Neural progenitor cell (in vitro differentiated cells): Measurements from ENCODE around the gene NOL3. TPM values are rescaled to one million over a fixed set of nuclear protein-coding genes. Genes with fewer than 3 reads are reported as not detected.

ENCODE experiments used
- DNase-seq: peaks from one replicate; pipeline ENCODE4 v3.0.0-alpha.2; 2016; ENCODE audit warnings: low spot score
- H2AFZ ChIP-seq: fragments of 200-600 bp; sonication (generic); replicated peaks from 2 replicates; pipeline ENCODE4 v1.6.1; 2016; ENCODE audit warnings: antibody characterized with exemption
- H3F3A ChIP-seq: fragments of 200-600 bp; sonication (generic); 2 replicates; pipeline ENCODE4 v1.6.1; 2016; ENCODE audit warnings: antibody characterized with exemption, low read depth
- H3K27ac ChIP-seq: fragments of 200-600 bp; sonication (generic); 2 replicates; pipeline ENCODE4 v1.5.1; 2016; ENCODE audit warnings: mild to moderate bottlenecking
- H3K27me3 ChIP-seq: fragments of 200-600 bp; sonication (generic); 2 replicates; pipeline ENCODE4 v1.6.1; 2016; ENCODE audit warnings: mild to moderate bottlenecking, moderate library complexity
- H3K36me3 ChIP-seq: fragments of 200-600 bp; sonication (generic); 2 replicates; pipeline ENCODE4 v1.5.1; 2016
- H3K4me1 ChIP-seq: fragments of 200-600 bp; sonication (generic); 2 replicates; pipeline ENCODE4 v1.6.1; 2016; ENCODE audit warnings: mixed run types
- H3K4me2 ChIP-seq: fragments of 200-600 bp; sonication (generic); 2 replicates; pipeline ENCODE4 v1.6.1; 2016
- H3K4me3 ChIP-seq: fragments of 200-600 bp; sonication (generic); 2 replicates; pipeline ENCODE4 v1.5.1; 2016
- H3K79me2 ChIP-seq: fragments of 200-600 bp; sonication (generic); 2 replicates; pipeline ENCODE4 v1.6.1; 2016; ENCODE audit warnings: low read depth
- H3K9ac ChIP-seq: fragments of 200-600 bp; sonication (generic); 2 replicates; pipeline ENCODE4 v1.6.1; 2016
- H3K9me3 ChIP-seq: fragments of 200-600 bp; sonication (generic); 2 replicates; pipeline ENCODE4 v1.5.1; 2016; ENCODE audit warnings: low read depth
- H4K20me1 ChIP-seq: fragments of 200-600 bp; sonication (generic); 2 replicates; pipeline ENCODE4 v1.6.1; 2016; ENCODE audit warnings: low read depth
- H3K27ac Mint-ChIP-seq: 3 replicates; pipeline ENCODE4 v1.8.0; 2021; ENCODE audit warnings: mixed read lengths
- H3K27me3 Mint-ChIP-seq: 2 replicates; pipeline ENCODE4 v1.8.0; 2022; ENCODE audit warnings: low read depth, mild to moderate bottlenecking, inconsistent platforms, moderate library complexity, mixed read lengths; ENCODE audit not compliant: insufficient read depth
- H3K36me3 Mint-ChIP-seq: 3 replicates; pipeline ENCODE4 v1.8.0; 2021; ENCODE audit warnings: mixed read lengths
- H3K4me1 Mint-ChIP-seq: 3 replicates; pipeline ENCODE4 v1.8.0; 2021; ENCODE audit warnings: mixed read lengths
- H3K4me3 Mint-ChIP-seq: 3 replicates; pipeline ENCODE4 v1.8.0; 2021; ENCODE audit warnings: mild to moderate bottlenecking, moderate library complexity, mixed read lengths
- H3K9me3 Mint-ChIP-seq: 3 replicates; pipeline ENCODE4 v1.8.0; 2020; ENCODE audit warnings: mixed read lengths
- CTCF ChIP-seq: fragments of 200-600 bp; sonication (generic); IDR thresholded peaks from 2 replicates; pipeline ENCODE4 v1.5.1; 2017; ENCODE audit warnings: antibody characterized with exemption, mild to moderate bottlenecking
- EZH2 ChIP-seq: fragments of 200-600 bp; sonication (generic); IDR thresholded peaks from 2 replicates; pipeline ENCODE4 v1.6.1; 2017; ENCODE audit warnings: antibody characterized with exemption, mild to moderate bottlenecking, moderate library complexity
- EZH2phosphoT487 ChIP-seq: fragments of 200-600 bp; sonication (generic); IDR thresholded peaks from 2 replicates; pipeline ENCODE4 v1.6.1; 2017; ENCODE audit warnings: antibody characterized with exemption
- total RNA-seq: library from RNA; depleted of rRNA; stranded (reverse); fragments of >200 nt; gene quantifications from 2 replicates; pipeline ENCODE4 v1.2.3, GENCODE V29; 2015; ENCODE audit warnings: low replicate concordance

NOL3 gene
- total RNA-seq, 1 donor from 2014 or later, result 0.37 TPM

- peaks cover 2% of the 10 kb centered on the region for H3K9me3 Mint-ChIP-seq
- H3K27me3 ChIP-seq, result peaks cover 35% of the 10 kb centered on the region
- H3K27me3 Mint-ChIP-seq, result peaks cover 29% of the 10 kb centered on the region
- no peaks in the 10 kb centered on the region for H3K4me1 ChIP-seq
- no peak overlapping the region for H3K4me2 ChIP-seq
- H3K36me3 Mint-ChIP-seq, result peaks cover 16% of the 10 kb centered on the region
- no peaks in the 10 kb centered on the region for H3K9me3 ChIP-seq
- no peak overlapping the region for H2AFZ ChIP-seq
- H4K20me1 ChIP-seq, result peaks cover 5% of the 10 kb centered on the region
- H3K4me3 Mint-ChIP-seq, result no peak overlapping the region
- H3K4me1 Mint-ChIP-seq, result peaks cover 8% of the 10 kb centered on the region
- no peak overlapping the region for H3K4me3 ChIP-seq
- peaks cover 30% of the 10 kb centered on the region for H3F3A ChIP-seq
- no peak overlapping the region for H3K9ac ChIP-seq
- no peaks in the 10 kb centered on the region for H3K79me2 ChIP-seq
- no peak for TF ChIP-seq EZH2phosphoT487
- H3K27ac ChIP-seq, result no peak overlapping the region
- no peaks in the 10 kb centered on the region for H3K36me3 ChIP-seq
- no peak for DNase-seq
- H3K27ac Mint-ChIP-seq, result no peak overlapping the region
These were observed 22.7 kb upstream of the NOL3 start for GRCh38 chr16:67147437-67148140.

- Histone ChIP-seq H3K4me3 (no peak overlapping the region), H3F3A (peaks cover 30% of the 10 kb centered on the region), H3K9me3 (no peaks in the 10 kb centered on the region), H3K27ac (no peak overlapping the region), H4K20me1 (peaks cover 5% of the 10 kb centered on the region), H2AFZ (no peak overlapping the region), H3K79me2 (no peaks in the 10 kb centered on the region), H3K27me3 (peaks cover 41% of the 10 kb centered on the region), H3K4me1 (no peaks in the 10 kb centered on the region), H3K4me2 (no peak overlapping the region), H3K36me3 (no peaks in the 10 kb centered on the region), H3K9ac (no peak overlapping the region)
- TF ChIP-seq EZH2phosphoT487 (no peak), CTCF (no peak), EZH2 (no peak)
- Mint-ChIP-seq H3K4me1 (peaks cover 8% of the 10 kb centered on the region), H3K36me3 (peaks cover 16% of the 10 kb centered on the region), H3K27ac (no peak overlapping the region), H3K27me3 (peaks cover 36% of the 10 kb centered on the region), H3K4me3 (no peak overlapping the region), H3K9me3 (peaks cover 2% of the 10 kb centered on the region)
- DNase-seq, result no peak
These were observed 22.1 kb upstream of the NOL3 start for GRCh38 chr16:67148221-67148620.

GRCh38 chr16:67148656-67149275 lies 21.6 kb upstream of the NOL3 start:
- H3K27ac Mint-ChIP-seq, result no peak overlapping the region
- no peak for DNase-seq
- Histone ChIP-seq H3K9me3 (no peaks in the 10 kb centered on the region), H4K20me1 (peaks cover 5% of the 10 kb centered on the region), H3K4me3 (no peak overlapping the region), H3K4me2 (no peak overlapping the region), H2AFZ (no peak overlapping the region), H3K4me1 (no peaks in the 10 kb centered on the region), H3K79me2 (no peaks in the 10 kb centered on the region), H3K27me3 (peaks cover 47% of the 10 kb centered on the region), H3F3A (peaks cover 30% of the 10 kb centered on the region), H3K36me3 (no peaks in the 10 kb centered on the region), H3K27ac (no peak overlapping the region), H3K9ac (no peak overlapping the region)
- H3K36me3 Mint-ChIP-seq, result peaks cover 13% of the 10 kb centered on the region
- H3K4me1 Mint-ChIP-seq, result peaks cover 8% of the 10 kb centered on the region
- TF ChIP-seq EZH2phosphoT487, result no peak
- H3K4me3 Mint-ChIP-seq, result peak overlapping the region; percentile 68
- peaks cover 39% of the 10 kb centered on the region for H3K27me3 Mint-ChIP-seq
- peaks cover 2% of the 10 kb centered on the region for H3K9me3 Mint-ChIP-seq

- Histone ChIP-seq H4K20me1 (peaks cover 11% of the 10 kb centered on the region), H3F3A (peaks cover 30% of the 10 kb centered on the region), H3K79me2 (no peaks in the 10 kb centered on the region), H3K4me1 (no peaks in the 10 kb centered on the region), H3K27me3 (peaks cover 54% of the 10 kb centered on the region), H3K4me2 (peak overlapping the region; percentile 75), H3K9ac (no peak overlapping the region), H3K27ac (no peak overlapping the region), H3K36me3 (no peaks in the 10 kb centered on the region), H2AFZ (no peak overlapping the region), H3K4me3 (peak overlapping the region; percentile 52), H3K9me3 (no peaks in the 10 kb centered on the region)
- Mint-ChIP-seq H3K27me3 (peaks cover 45% of the 10 kb centered on the region), H3K36me3 (peaks cover 10% of the 10 kb centered on the region), H3K27ac (no peak overlapping the region), H3K4me3 (peak overlapping the region; percentile 68), H3K9me3 (peaks cover 2% of the 10 kb centered on the region), H3K4me1 (peaks cover 8% of the 10 kb centered on the region)
- no peak for DNase-seq
- no peak for TF ChIP-seq CTCF
- TF ChIP-seq EZH2, result no peak
- no peak for TF ChIP-seq EZH2phosphoT487
These were observed 20.9 kb upstream of the NOL3 start for GRCh38 chr16:67149276-67150046.
